GM12872 (cell line): ENCODE results near the gene TPRN.

Source experiments
- CTCF ChIP-seq: IDR thresholded peaks from 3 replicates; pipeline ENCODE4 v1.5.1; 2011; ENCODE audit warnings: low read depth, mild to moderate bottlenecking, low read length, moderate library complexity; ENCODE audit not compliant: insufficient read depth

The TPRN gene

GRCh38 chr9:137232510-137232909, 32.0 kb upstream of the TPRN start:
- no peak for TF ChIP-seq CTCF

GRCh38 chr9:137232101-137232500, 31.6 kb upstream of the TPRN start:
- TF ChIP-seq CTCF, result no peak

- no peak for TF ChIP-seq CTCF
Observed at GRCh38 chr9:137231372-137232039, 31.0 kb upstream of the TPRN start.

GRCh38 chr9:137230705-137231371, 30.3 kb upstream of the TPRN start, which contains the start of gene SLC34A3:
Gene SLC34A3 (plus strand): TSS chr9:137230901. CDS start chr9:137231703, 802 bp downstream.
- TF ChIP-seq CTCF, result no peak

GRCh38 chr9:137229903-137230704, 29.6 kb upstream of the TPRN start:
- no peak for TF ChIP-seq CTCF

- no peak for TF ChIP-seq CTCF
Observed at GRCh38 chr9:137228968-137229896, 28.7 kb upstream of the TPRN start.

GRCh38 chr9:137228506-137228967, 28.0 kb upstream of the TPRN start:
- no peak for TF ChIP-seq CTCF
